Suprapubic skin (tissue), 4 donors: Measurements from ENCODE around the gene MGAT5. TPM values are rescaled to one million over a fixed set of nuclear protein-coding genes. Genes with fewer than 3 reads are reported as not detected.

Experiments
- DNase-seq, 2 donors: peaks; one replicate each; pipeline ENCODE4 v3.0.0-alpha.2; 2019; ENCODE audit warnings: low spot score in 2 of 2
- H3K27ac ChIP-seq: fragments of 200-600 bp; sonication (generic); one replicate; pipeline ENCODE4 v1.5.1; 2019
- H3K27me3 ChIP-seq: fragments of 200-600 bp; sonication (generic); one replicate; pipeline ENCODE4 v1.5.1; 2019
- H3K36me3 ChIP-seq: fragments of 200-600 bp; sonication (generic); one replicate; pipeline ENCODE4 v1.5.1; 2019
- H3K4me1 ChIP-seq: fragments of 200-600 bp; sonication (generic); one replicate; pipeline ENCODE4 v1.5.1; 2019
- H3K4me3 ChIP-seq: fragments of 200-600 bp; sonication (generic); one replicate; pipeline ENCODE4 v1.5.1; 2019; ENCODE audit warnings: mild to moderate bottlenecking
- H3K9me3 ChIP-seq: fragments of 200-600 bp; sonication (generic); one replicate; pipeline ENCODE4 v1.5.1; 2019
- CTCF ChIP-seq, 2 donors: fragments of 200-600 bp in 1 of 2; fragments of 450-650 bp in 1 of 2; sonication (generic) in 1 of 2; IDR thresholded peaks; one replicate each; pipeline ENCODE4 v1.5.1; 2016 to 2019; ENCODE audit warnings: antibody characterized with exemption in 2 of 2, mild to moderate bottlenecking in 1 of 2, moderate library complexity in 1 of 2
- EP300 ChIP-seq: sonication (generic); formaldehyde crosslinking; IDR thresholded peaks from one replicate; pipeline ENCODE4 v1.6.1; 2017; ENCODE audit warnings: antibody characterized with exemption
- POLR2A ChIP-seq, 2 donors: fragments of 450-650 bp; IDR thresholded peaks; one replicate each; pipeline ENCODE4 v1.6.1; 2017; ENCODE audit warnings: antibody characterized with exemption in 2 of 2, mild to moderate bottlenecking in 2 of 2, moderate library complexity in 2 of 2
- POLR2AphosphoS5 ChIP-seq, 3 donors: sonication (generic); formaldehyde crosslinking; IDR thresholded peaks; one replicate each; pipeline ENCODE4 v1.6.1; 2017; ENCODE audit warnings: antibody characterized with exemption in 3 of 3
- WGBS: methylation state at CpG from one replicate; pipeline ENCODE4 v1.1.5; 2018; 5-methylcytosine and 5-hydroxymethylcytosine counted together
- total RNA-seq, 4 donors: library from RNA; depleted of rRNA; stranded (reverse); fragments of >200 nt; gene quantifications; one replicate each; pipeline ENCODE4 v1.1.0, GENCODE V29; 2016

The MGAT5 gene
- total RNA-seq, 4 donors from 2014 or later: 16.9 to 42.1 (median 32.9) TPM

GRCh38 chr2:134347756-134348155, 93.9 kb downstream of the MGAT5 start:
- H3K4me3 ChIP-seq: no peak overlapping the region
- H3K27me3 ChIP-seq: no peaks in the 10 kb centered on the region
- WGBS: 47% methylated on average over 3 of the region's 3 CpGs
- H3K4me1 ChIP-seq: no peaks in the 10 kb centered on the region
- H3K9me3 ChIP-seq: no peaks in the 10 kb centered on the region
- no peak for TF ChIP-seq EP300
- no peak for TF ChIP-seq POLR2A (IDR thresholded peaks at IDR 0.05)
- peaks cover 6% of the 10 kb centered on the region for H3K36me3 ChIP-seq
- DNase-seq: no peak
- no peak overlapping the region for H3K27ac ChIP-seq

- H3K36me3 ChIP-seq: peaks cover 6% of the 10 kb centered on the region
- no peaks in the 10 kb centered on the region for H3K9me3 ChIP-seq
- TF ChIP-seq POLR2A (IDR thresholded peaks at IDR 0.05): no peak
- TF ChIP-seq POLR2AphosphoS5 (IDR thresholded peaks at IDR 0.05): no peak
- no peak for TF ChIP-seq CTCF (IDR thresholded peaks at IDR 0.05)
- TF ChIP-seq EP300: no peak
- no peaks in the 10 kb centered on the region for H3K27me3 ChIP-seq
- 74% methylated on average over 4 of the region's 4 CpGs for WGBS
- DNase-seq: no peak
- no peak overlapping the region for H3K4me3 ChIP-seq
- H3K4me1 ChIP-seq: no peaks in the 10 kb centered on the region
- no peak overlapping the region for H3K27ac ChIP-seq
Measured at GRCh38 chr2:134348239-134348638, 94.4 kb downstream of the MGAT5 start.

GRCh38 chr2:134348760-134349159, 94.9 kb downstream of the MGAT5 start:
- no peak for DNase-seq
- 65% methylated on average over 5 of the region's 5 CpGs for WGBS
- TF ChIP-seq POLR2AphosphoS5 (IDR thresholded peaks at IDR 0.05) (no peak), POLR2A (IDR thresholded peaks at IDR 0.05) (no peak), EP300 (no peak), CTCF (IDR thresholded peaks at IDR 0.05) (no peak)
- Histone ChIP-seq H3K4me1 (no peaks in the 10 kb centered on the region), H3K9me3 (no peaks in the 10 kb centered on the region), H3K4me3 (no peak overlapping the region), H3K27me3 (no peaks in the 10 kb centered on the region), H3K36me3 (peaks cover 6% of the 10 kb centered on the region), H3K27ac (no peak overlapping the region)

- Histone ChIP-seq H3K27me3 (no peaks in the 10 kb centered on the region), H3K4me1 (no peaks in the 10 kb centered on the region), H3K36me3 (peaks cover 6% of the 10 kb centered on the region), H3K4me3 (no peak overlapping the region), H3K27ac (no peak overlapping the region), H3K9me3 (no peaks in the 10 kb centered on the region)
- no peak for DNase-seq
- WGBS: 59% methylated on average over 3 of the region's 3 CpGs
- TF ChIP-seq EP300 (no peak), CTCF (IDR thresholded peaks at IDR 0.05) (no peak), POLR2AphosphoS5 (IDR thresholded peaks at IDR 0.05) (no peak), POLR2A (IDR thresholded peaks at IDR 0.05) (no peak)
Measured at GRCh38 chr2:134351016-134351415, 97.1 kb downstream of the MGAT5 start.

- peaks cover 6% of the 10 kb centered on the region for H3K36me3 ChIP-seq
- H3K27me3 ChIP-seq: no peaks in the 10 kb centered on the region
- 87% methylated on average over 2 of the region's 2 CpGs for WGBS
- H3K4me3 ChIP-seq: no peak overlapping the region
- H3K27ac ChIP-seq: no peak overlapping the region
- TF ChIP-seq CTCF (IDR thresholded peaks at IDR 0.05) (no peak), EP300 (no peak), POLR2A (IDR thresholded peaks at IDR 0.05) (no peak), POLR2AphosphoS5 (IDR thresholded peaks at IDR 0.05) (no peak)
- H3K4me1 ChIP-seq: no peaks in the 10 kb centered on the region
- no peaks in the 10 kb centered on the region for H3K9me3 ChIP-seq
- DNase-seq: no peak
Measured at GRCh38 chr2:134351899-134352298, 98.0 kb downstream of the MGAT5 start.

- Histone ChIP-seq H3K9me3 (no peaks in the 10 kb centered on the region), H3K4me3 (no peak overlapping the region), H3K4me1 (no peaks in the 10 kb centered on the region), H3K36me3 (peaks cover 6% of the 10 kb centered on the region), H3K27ac (no peak overlapping the region), H3K27me3 (no peaks in the 10 kb centered on the region)
- TF ChIP-seq POLR2A (IDR thresholded peaks at IDR 0.05) (no peak), CTCF (IDR thresholded peaks at IDR 0.05) (no peak), EP300 (no peak), POLR2AphosphoS5 (IDR thresholded peaks at IDR 0.05) (no peak)
- WGBS: 95% methylated on average over 3 of the region's 3 CpGs
- no peak for DNase-seq
Measured at GRCh38 chr2:134352844-134353243, 99.0 kb downstream of the MGAT5 start.
